A375 (cell line): ENCODE measurements around the gene SMIM13. TPM values are rescaled to one million over a fixed set of nuclear protein-coding genes. Genes with fewer than 3 reads are reported as not detected.

ENCODE experiments used
- small RNA-seq: library from RNA; depleted of rRNA; stranded (forward); fragments of <200 nt; gene quantifications from one replicate; pipeline ENCODE3, GENCODE V24; 2014
- total RNA-seq: library from RNA; depleted of rRNA; stranded (reverse); fragments of >200 nt; shearing (Covaris generic); gene quantifications from 2 replicates; pipeline ENCODE4 v1.2.3, GENCODE V29; 2014; rRNA removed

The SMIM13 gene
- total RNA-seq, result 7.3 and 9.9 TPM in 2 replicates

GRCh38 chr6:11093626-11094410, at the start of gene SMIM13:
Gene SMIM13, plus strand, starts transcription at chr6:11093834. Its CDS starts 480 bp downstream, at chr6:11094314.

GRCh38 chr6:11043961-11044711, 49.5 kb upstream of the SMIM13 start, which contains the start of gene ELOVL2:
Gene ELOVL2, minus strand, starts transcription at chr6:11044305. Its CDS starts 75 bp downstream, at chr6:11044230.

GRCh38 chr6:11110921-11111768, 17.5 kb downstream of the SMIM13 start, which contains the start of gene ERVFRD-1:
Gene ERVFRD-1, minus strand, starts transcription at chr6:11111725. Its CDS starts 6,415 bp downstream, at chr6:11105310.

Small RNA genes within 50 kb of the gene (small RNA-seq; reads per million reads assigned to genes)
- not detected for gene AL136139.1

Other genes starting within 250 kb of the SMIM13 start
- gene GCM2, start 211.8 kb upstream of the SMIM13 start, total RNA-seq, result not detected in 2 replicates
- 1.8 and 2.7 TPM in 2 replicates for gene SYCP2L, start 206.8 kb upstream of the SMIM13 start, total RNA-seq
- 0.24 and 0.30 TPM in 2 replicates for gene ELOVL2, start 49.5 kb upstream of the SMIM13 start, total RNA-seq
- not detected in 2 replicates for gene ERVFRD-1, start 17.9 kb downstream of the SMIM13 start, total RNA-seq
- 13.5 and 13.9 TPM in 2 replicates for gene NEDD9, start 138.8 kb downstream of the SMIM13 start, total RNA-seq